WTC11 (cell line): Measurements from ENCODE around the gene DEPDC4. TPM values are rescaled to one million over a fixed set of nuclear protein-coding genes. Genes with fewer than 3 reads are reported as not detected.

Source experiments
- ATAC-seq: fragments of 200-7000 bp; cut with Tn5 transposase; 2 replicates; pipeline ENCODE4 v1.10.0; 2021; ENCODE audit warnings: mild to moderate bottlenecking, moderate library complexity
- CTCF ChIA-PET: fragments of 300-600 bp; sonication (Branson Sonifier 250); formaldehyde crosslinking; loops from one replicate; lab custom pipeline; 2021; ENCODE audit warnings: antibody characterized with exemption; lab: Charles Lee
- POLR2A ChIA-PET: fragments of 350-600 bp; sonication (Branson Sonifier 250); formaldehyde crosslinking; loops from one replicate; lab custom pipeline; 2021; ENCODE audit warnings: antibody characterized with exemption; lab: Charles Lee
- DNase-seq: peaks from one replicate; pipeline ENCODE4 v3.0.0; 2021; ENCODE audit warnings: low spot score
- H3K27ac Mint-ChIP-seq: 2 replicates; pipeline ENCODE4 v1.8.0; 2021; ENCODE audit warnings: mixed read lengths
- H3K27me3 Mint-ChIP-seq: 2 replicates; pipeline ENCODE4 v1.8.0; 2021; ENCODE audit warnings: low read depth, mild to moderate bottlenecking, moderate library complexity, mixed read lengths
- H3K36me3 Mint-ChIP-seq: 2 replicates; pipeline ENCODE4 v1.8.0; 2021; ENCODE audit warnings: mixed read lengths
- H3K4me1 Mint-ChIP-seq: 2 replicates; pipeline ENCODE4 v1.8.0; 2022; ENCODE audit warnings: mixed read lengths
- H3K4me3 Mint-ChIP-seq: 2 replicates; pipeline ENCODE4 v1.8.0; 2021; ENCODE audit warnings: mild to moderate bottlenecking, moderate library complexity, mixed read lengths
- H3K9me3 Mint-ChIP-seq: 2 replicates; pipeline ENCODE4 v1.8.0; 2021; ENCODE audit warnings: mixed read lengths
- ATF1 ChIP-seq: sonication (generic); formaldehyde crosslinking; IDR thresholded peaks from 2 replicates; pipeline ENCODE4 v1.8.1; 2023; ENCODE audit warnings: mild to moderate bottlenecking, moderate library complexity, missing genetic modification reagents
- CREB1 ChIP-seq: sonication (generic); formaldehyde crosslinking; IDR thresholded peaks from 2 replicates; pipeline ENCODE4 v1.8.0; 2023; ENCODE audit warnings: mild to moderate bottlenecking, missing genetic modification reagents
- FOXK1 ChIP-seq: sonication (generic); formaldehyde crosslinking; IDR thresholded peaks from 2 replicates; pipeline ENCODE4 v1.8.0; 2022; ENCODE audit warnings: mild to moderate bottlenecking, moderate library complexity, missing genetic modification reagents
- FOXP1 ChIP-seq: sonication (generic); formaldehyde crosslinking; IDR thresholded peaks from 2 replicates; pipeline ENCODE4 v1.8.0; 2022; ENCODE audit warnings: missing genetic modification reagents, mild to moderate bottlenecking, moderate library complexity, borderline replicate concordance
- MXD4 ChIP-seq: fragments of 250-450 bp; sonication (Bioruptor Pico); IDR thresholded peaks from 2 replicates; pipeline ENCODE4 v1.8.0; 2021; ENCODE audit warnings: mild to moderate bottlenecking, moderate library complexity, borderline replicate concordance
- MYBL2 ChIP-seq: sonication (generic); formaldehyde crosslinking; IDR thresholded peaks from 2 replicates; pipeline ENCODE4 v1.8.1; 2023; ENCODE audit warnings: mild to moderate bottlenecking, moderate library complexity, missing genetic modification reagents
- NR1H2 ChIP-seq: sonication (generic); formaldehyde crosslinking; IDR thresholded peaks from 2 replicates; pipeline ENCODE4 v1.9.0; 2021; ENCODE audit warnings: mild to moderate bottlenecking, moderate library complexity, missing genetic modification reagents
- RELA ChIP-seq: sonication (generic); formaldehyde crosslinking; IDR thresholded peaks from 2 replicates; pipeline ENCODE4 v1.8.1; 2022; ENCODE audit warnings: missing genetic modification reagents, mild to moderate bottlenecking, borderline replicate concordance
- SOX15 ChIP-seq: fragments of 250-450 bp; sonication (Bioruptor Pico); IDR thresholded peaks from 2 replicates; pipeline ENCODE4 v1.9.0; 2021; ENCODE audit warnings: mild to moderate bottlenecking
- TEAD4 ChIP-seq: sonication (generic); formaldehyde crosslinking; IDR thresholded peaks from 2 replicates; pipeline ENCODE4 v1.8.0; 2022; ENCODE audit warnings: mild to moderate bottlenecking, missing genetic modification reagents
- TP53 ChIP-seq: sonication (generic); formaldehyde crosslinking; IDR thresholded peaks from 2 replicates; pipeline ENCODE4 v1.8.1; 2023; ENCODE audit warnings: mild to moderate bottlenecking, missing genetic modification reagents
- ZNF219 ChIP-seq: sonication (generic); formaldehyde crosslinking; IDR thresholded peaks from 2 replicates; pipeline ENCODE4 v1.8.0; 2023; ENCODE audit warnings: missing genetic modification reagents, mild to moderate bottlenecking, borderline replicate concordance
- ZNF232 ChIP-seq: sonication (generic); formaldehyde crosslinking; IDR thresholded peaks from 2 replicates; pipeline ENCODE4 v1.8.0; 2022; ENCODE audit warnings: mild to moderate bottlenecking, missing genetic modification reagents
- total RNA-seq: library from RNA; stranded (reverse); gene quantifications from 3 replicates; pipeline ENCODE4 v1.2.3, GENCODE V29; 2021
- TF ChIP-seq, protein P1 (sequence below): fragments of 250-450 bp; sonication (Bioruptor Pico); IDR thresholded peaks from 2 replicates; pipeline ENCODE4 v2.1.2; 2022; ENCODE audit warnings: mild to moderate bottlenecking, moderate library complexity
- TF ChIP-seq, protein P2 (sequence below): fragments of 250-450 bp; sonication (Bioruptor Pico); IDR thresholded peaks from 2 replicates; pipeline ENCODE4 v1.9.0; 2021; ENCODE audit warnings: mild to moderate bottlenecking
- TF ChIP-seq, protein P3 (sequence below): sonication (generic); formaldehyde crosslinking; IDR thresholded peaks from 2 replicates; pipeline ENCODE4 v1.8.0; 2023; ENCODE audit warnings: missing genetic modification reagents
- TF ChIP-seq, protein P4 (sequence below): sonication (generic); formaldehyde crosslinking; IDR thresholded peaks from 2 replicates; pipeline ENCODE4 v1.8.0; 2023; ENCODE audit warnings: mild to moderate bottlenecking, missing genetic modification reagents
- TF ChIP-seq, protein P5 (sequence below): sonication (generic); formaldehyde crosslinking; IDR thresholded peaks from 2 replicates; pipeline ENCODE4 v1.8.1; 2022; ENCODE audit warnings: mild to moderate bottlenecking, missing genetic modification reagents, moderate library complexity, borderline replicate concordance
- TF ChIP-seq, protein P6 (sequence below): fragments of 200-600 bp; IDR thresholded peaks from 2 replicates; pipeline ENCODE4 v1.8.0; 2022; ENCODE audit warnings: antibody characterized with exemption
- TF ChIP-seq, protein P7 (sequence below): sonication (generic); formaldehyde crosslinking; IDR thresholded peaks from 2 replicates; pipeline ENCODE4 v1.8.0; 2022; ENCODE audit warnings: mild to moderate bottlenecking, missing genetic modification reagents

Gene DEPDC4
- total RNA-seq, 1 experiment from 2014 or later = 5.5 TPM

DNA sequence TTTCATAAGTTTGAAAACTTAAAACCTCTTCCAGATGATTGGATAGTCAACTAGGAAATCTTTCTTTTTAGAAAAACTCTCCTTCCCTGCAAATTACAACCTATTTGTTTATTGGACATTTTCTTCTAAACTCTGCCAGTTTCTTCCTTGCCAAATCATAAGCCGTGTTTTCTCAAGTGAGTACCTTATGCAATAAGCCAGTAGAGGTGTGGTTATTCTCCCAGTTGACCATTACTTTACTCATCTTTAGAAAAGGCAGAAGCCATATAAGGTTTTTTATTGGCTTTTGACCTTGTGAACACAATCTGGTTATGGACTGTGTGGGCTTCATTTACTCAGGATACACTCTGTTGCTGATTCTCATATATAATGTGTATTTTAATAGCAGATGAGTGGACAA lies 51.7 kb downstream of the DEPDC4 start (continued):
- TF ChIP-seq, protein P1, sequence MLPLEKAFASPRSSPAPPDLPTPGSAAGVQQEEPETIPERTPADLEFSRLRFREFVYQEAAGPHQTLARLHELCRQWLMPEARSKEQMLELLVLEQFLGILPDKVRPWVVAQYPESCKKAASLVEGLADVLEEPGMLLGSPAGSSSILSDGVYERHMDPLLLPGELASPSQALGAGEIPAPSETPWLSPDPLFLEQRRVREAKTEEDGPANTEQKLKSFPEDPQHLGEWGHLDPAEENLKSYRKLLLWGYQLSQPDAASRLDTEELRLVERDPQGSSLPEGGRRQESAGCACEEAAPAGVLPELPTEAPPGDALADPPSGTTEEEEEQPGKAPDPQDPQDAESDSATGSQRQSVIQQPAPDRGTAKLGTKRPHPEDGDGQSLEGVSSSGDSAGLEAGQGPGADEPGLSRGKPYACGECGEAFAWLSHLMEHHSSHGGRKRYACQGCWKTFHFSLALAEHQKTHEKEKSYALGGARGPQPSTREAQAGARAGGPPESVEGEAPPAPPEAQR = no peak
- no peak for TF ChIP-seq FOXK1 (CRISPR knock-in tag)

DNA sequence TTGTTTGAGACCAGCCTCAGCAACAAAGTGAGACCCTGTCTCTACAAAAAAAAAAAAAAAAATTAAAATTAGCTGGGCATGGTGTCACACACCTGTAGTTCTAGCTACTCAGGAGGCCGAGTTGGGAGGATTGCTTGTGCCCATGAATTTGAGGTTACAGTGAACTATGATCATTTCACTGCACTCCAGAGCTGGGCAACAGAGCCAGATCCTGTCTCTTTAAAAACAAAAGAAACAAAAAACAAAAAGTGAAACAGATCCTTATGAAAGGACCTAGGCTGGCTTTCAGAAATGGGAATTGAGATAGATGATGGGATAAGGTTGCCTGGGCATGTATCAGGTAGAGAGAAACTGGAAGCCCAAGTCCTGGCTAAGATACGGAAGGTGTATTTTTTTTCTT lies 52.4 kb downstream of the DEPDC4 start:
- DNase-seq (no peak), ATAC-seq (no peak)
- no peak overlapping the region for H3K4me3 Mint-ChIP-seq
- no peaks in the 10 kb centered on the region for H3K4me1 Mint-ChIP-seq
- POLR2A ChIA-PET = no interaction called here
- peaks cover 30% of the 10 kb centered on the region for H3K36me3 Mint-ChIP-seq
- H3K9me3 Mint-ChIP-seq = no peaks in the 10 kb centered on the region
- TF ChIP-seq, protein P2, sequence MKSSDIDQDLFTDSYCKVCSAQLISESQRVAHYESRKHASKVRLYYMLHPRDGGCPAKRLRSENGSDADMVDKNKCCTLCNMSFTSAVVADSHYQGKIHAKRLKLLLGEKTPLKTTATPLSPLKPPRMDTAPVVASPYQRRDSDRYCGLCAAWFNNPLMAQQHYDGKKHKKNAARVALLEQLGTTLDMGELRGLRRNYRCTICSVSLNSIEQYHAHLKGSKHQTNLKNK (CRISPR knock-in tag) = no peak
- TF ChIP-seq RELA (no peak), FOXP1 (CRISPR knock-in tag) (no peak), MXD4 (CRISPR knock-in tag) (no peak)
- TF ChIP-seq, protein P3, sequence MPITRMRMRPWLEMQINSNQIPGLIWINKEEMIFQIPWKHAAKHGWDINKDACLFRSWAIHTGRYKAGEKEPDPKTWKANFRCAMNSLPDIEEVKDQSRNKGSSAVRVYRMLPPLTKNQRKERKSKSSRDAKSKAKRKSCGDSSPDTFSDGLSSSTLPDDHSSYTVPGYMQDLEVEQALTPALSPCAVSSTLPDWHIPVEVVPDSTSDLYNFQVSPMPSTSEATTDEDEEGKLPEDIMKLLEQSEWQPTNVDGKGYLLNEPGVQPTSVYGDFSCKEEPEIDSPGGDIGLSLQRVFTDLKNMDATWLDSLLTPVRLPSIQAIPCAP (CRISPR knock-in tag) = no peak
- peak overlapping the region; percentile 75 for H3K27ac Mint-ChIP-seq
- no peaks in the 10 kb centered on the region for H3K27me3 Mint-ChIP-seq
- CTCF ChIA-PET = no interaction called here

DNA sequence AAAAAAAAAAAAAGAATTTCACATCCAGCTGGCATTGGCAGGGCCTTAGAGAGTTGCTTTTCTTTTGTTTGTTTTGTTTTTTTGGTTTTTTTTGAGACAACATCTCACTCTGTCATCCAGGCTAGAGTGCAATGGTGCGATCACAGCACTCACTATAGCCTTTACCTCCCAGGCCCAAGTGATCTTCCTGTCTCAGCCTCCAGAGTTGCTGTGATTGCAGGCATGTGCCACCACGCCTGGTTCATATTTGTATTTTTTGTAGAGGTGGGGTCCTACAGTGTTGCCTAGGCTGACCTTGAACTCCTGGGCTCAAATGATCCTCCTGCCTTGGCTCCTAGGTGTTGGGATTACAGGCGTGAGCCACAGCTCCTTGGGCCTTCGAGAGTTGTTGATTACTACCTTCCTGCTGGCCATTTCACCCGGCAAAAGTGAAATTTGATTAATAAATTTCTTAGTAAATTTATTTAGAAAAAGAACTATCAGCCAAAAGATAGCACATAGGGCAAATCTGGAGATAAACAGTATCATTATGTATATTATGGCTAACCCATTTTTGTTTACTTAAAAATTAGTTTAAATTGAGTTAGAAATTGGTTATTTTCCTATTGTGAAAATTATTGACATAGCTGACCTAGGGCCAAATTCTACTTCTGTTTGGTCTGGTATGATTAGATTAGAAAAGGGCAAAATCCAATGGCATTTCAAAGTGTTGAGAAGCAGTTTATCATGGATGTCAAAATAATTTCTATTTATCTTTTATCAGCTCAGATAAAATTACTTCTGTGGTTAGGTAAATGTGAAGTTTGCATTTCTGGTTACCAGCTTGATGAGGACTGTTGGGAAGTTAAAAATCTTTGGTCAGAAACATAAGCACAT lies 53.6 kb downstream of the DEPDC4 start:
- no peak overlapping the region for H3K27ac Mint-ChIP-seq
- no peak for ATAC-seq
- ChIA-PET POLR2A (no interaction called here), CTCF (no interaction called here)
- H3K27me3 Mint-ChIP-seq = no peaks in the 10 kb centered on the region
- no peaks in the 10 kb centered on the region for H3K4me1 Mint-ChIP-seq
- DNase-seq = no peak
- H3K4me3 Mint-ChIP-seq = no peak overlapping the region
- TF ChIP-seq, protein P1 = no peak
- TF ChIP-seq, protein P4, sequence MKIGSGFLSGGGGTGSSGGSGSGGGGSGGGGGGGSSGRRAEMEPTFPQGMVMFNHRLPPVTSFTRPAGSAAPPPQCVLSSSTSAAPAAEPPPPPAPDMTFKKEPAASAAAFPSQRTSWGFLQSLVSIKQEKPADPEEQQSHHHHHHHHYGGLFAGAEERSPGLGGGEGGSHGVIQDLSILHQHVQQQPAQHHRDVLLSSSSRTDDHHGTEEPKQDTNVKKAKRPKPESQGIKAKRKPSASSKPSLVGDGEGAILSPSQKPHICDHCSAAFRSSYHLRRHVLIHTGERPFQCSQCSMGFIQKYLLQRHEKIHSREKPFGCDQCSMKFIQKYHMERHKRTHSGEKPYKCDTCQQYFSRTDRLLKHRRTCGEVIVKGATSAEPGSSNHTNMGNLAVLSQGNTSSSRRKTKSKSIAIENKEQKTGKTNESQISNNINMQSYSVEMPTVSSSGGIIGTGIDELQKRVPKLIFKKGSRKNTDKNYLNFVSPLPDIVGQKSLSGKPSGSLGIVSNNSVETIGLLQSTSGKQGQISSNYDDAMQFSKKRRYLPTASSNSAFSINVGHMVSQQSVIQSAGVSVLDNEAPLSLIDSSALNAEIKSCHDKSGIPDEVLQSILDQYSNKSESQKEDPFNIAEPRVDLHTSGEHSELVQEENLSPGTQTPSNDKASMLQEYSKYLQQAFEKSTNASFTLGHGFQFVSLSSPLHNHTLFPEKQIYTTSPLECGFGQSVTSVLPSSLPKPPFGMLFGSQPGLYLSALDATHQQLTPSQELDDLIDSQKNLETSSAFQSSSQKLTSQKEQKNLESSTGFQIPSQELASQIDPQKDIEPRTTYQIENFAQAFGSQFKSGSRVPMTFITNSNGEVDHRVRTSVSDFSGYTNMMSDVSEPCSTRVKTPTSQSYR (CRISPR knock-in tag) = no peak
- TF ChIP-seq SOX15 (no peak), ZNF232 (CRISPR knock-in tag) (no peak), MYBL2 (CRISPR knock-in tag) (no peak), TEAD4 (CRISPR knock-in tag) (no peak), CREB1 (CRISPR knock-in tag) (no peak), TP53 (CRISPR knock-in tag) (no peak), ZNF219 (no peak), ATF1 (CRISPR knock-in tag) (no peak), NR1H2 (CRISPR knock-in tag) (no peak)
- TF ChIP-seq, protein P5, sequence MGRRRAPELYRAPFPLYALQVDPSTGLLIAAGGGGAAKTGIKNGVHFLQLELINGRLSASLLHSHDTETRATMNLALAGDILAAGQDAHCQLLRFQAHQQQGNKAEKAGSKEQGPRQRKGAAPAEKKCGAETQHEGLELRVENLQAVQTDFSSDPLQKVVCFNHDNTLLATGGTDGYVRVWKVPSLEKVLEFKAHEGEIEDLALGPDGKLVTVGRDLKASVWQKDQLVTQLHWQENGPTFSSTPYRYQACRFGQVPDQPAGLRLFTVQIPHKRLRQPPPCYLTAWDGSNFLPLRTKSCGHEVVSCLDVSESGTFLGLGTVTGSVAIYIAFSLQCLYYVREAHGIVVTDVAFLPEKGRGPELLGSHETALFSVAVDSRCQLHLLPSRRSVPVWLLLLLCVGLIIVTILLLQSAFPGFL (CRISPR knock-in tag) = no peak
- TF ChIP-seq, protein P2 (CRISPR knock-in tag) = no peak
- TF ChIP-seq, protein P6, sequence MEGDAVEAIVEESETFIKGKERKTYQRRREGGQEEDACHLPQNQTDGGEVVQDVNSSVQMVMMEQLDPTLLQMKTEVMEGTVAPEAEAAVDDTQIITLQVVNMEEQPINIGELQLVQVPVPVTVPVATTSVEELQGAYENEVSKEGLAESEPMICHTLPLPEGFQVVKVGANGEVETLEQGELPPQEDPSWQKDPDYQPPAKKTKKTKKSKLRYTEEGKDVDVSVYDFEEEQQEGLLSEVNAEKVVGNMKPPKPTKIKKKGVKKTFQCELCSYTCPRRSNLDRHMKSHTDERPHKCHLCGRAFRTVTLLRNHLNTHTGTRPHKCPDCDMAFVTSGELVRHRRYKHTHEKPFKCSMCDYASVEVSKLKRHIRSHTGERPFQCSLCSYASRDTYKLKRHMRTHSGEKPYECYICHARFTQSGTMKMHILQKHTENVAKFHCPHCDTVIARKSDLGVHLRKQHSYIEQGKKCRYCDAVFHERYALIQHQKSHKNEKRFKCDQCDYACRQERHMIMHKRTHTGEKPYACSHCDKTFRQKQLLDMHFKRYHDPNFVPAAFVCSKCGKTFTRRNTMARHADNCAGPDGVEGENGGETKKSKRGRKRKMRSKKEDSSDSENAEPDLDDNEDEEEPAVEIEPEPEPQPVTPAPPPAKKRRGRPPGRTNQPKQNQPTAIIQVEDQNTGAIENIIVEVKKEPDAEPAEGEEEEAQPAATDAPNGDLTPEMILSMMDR = no peak
- TF ChIP-seq, protein P7, sequence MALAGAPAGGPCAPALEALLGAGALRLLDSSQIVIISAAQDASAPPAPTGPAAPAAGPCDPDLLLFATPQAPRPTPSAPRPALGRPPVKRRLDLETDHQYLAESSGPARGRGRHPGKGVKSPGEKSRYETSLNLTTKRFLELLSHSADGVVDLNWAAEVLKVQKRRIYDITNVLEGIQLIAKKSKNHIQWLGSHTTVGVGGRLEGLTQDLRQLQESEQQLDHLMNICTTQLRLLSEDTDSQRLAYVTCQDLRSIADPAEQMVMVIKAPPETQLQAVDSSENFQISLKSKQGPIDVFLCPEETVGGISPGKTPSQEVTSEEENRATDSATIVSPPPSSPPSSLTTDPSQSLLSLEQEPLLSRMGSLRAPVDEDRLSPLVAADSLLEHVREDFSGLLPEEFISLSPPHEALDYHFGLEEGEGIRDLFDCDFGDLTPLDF (CRISPR knock-in tag) = no peak
- peaks cover 39% of the 10 kb centered on the region for H3K36me3 Mint-ChIP-seq
- H3K9me3 Mint-ChIP-seq = no peaks in the 10 kb centered on the region
